Left renal pelvis (tissue), 4 donors: ENCODE data around the gene WFDC13. TPM values are rescaled to one million over a fixed set of nuclear protein-coding genes. Genes with fewer than 3 reads are reported as not detected.

Experiments
- polyA plus RNA-seq, 4 donors: library from polyadenylated mRNA; unstranded; fragments of 120-200 nt; gene quantifications; one replicate each; pipeline ENCODE4 v1.2.1, GENCODE V29; 2013; ENCODE audit not compliant: insufficient read length in 4 of 4

WFDC13 gene
- polyA plus RNA-seq, 4 donors, result 0.13 TPM; not detected in 3

Other genes starting within 250 kb of the WFDC13 start
- 100 to 1,000 TPM in 3 of 4 donors, 10 to 100 TPM in 1; 10.7 to 228 (median 172) TPM for gene WFDC2, start 232.3 kb upstream of the WFDC13 start, polyA plus RNA-seq
- not detected for gene SPINT3, start 186.4 kb upstream of the WFDC13 start, polyA plus RNA-seq
- under 1 TPM in 1 of 4 donors, not detected in 3; 0.24 TPM for gene WFDC6, start 162.6 kb upstream of the WFDC13 start, polyA plus RNA-seq
- under 1 TPM in 3 of 4 donors, not detected in 1; 0.13 to 0.50 (median 0.17) TPM for gene EPPIN, start 154.6 kb upstream of the WFDC13 start, polyA plus RNA-seq
- gene WFDC8, start 122.8 kb upstream of the WFDC13 start, polyA plus RNA-seq, result under 1 TPM in 3 of 4 donors, not detected in 1; 0.14 to 0.21 (median 0.14) TPM
- gene WFDC10A, start 72.3 kb upstream of the WFDC13 start, polyA plus RNA-seq, result not detected
- gene WFDC9, start 70.8 kb upstream of the WFDC13 start, polyA plus RNA-seq, result not detected
- gene WFDC11, start 31.8 kb upstream of the WFDC13 start, polyA plus RNA-seq, result not detected
- not detected for gene WFDC10B, start 3.0 kb downstream of the WFDC13 start, polyA plus RNA-seq
- not detected for gene SPINT4, start 20.3 kb downstream of the WFDC13 start, polyA plus RNA-seq
- gene WFDC3, start 89.8 kb downstream of the WFDC13 start, polyA plus RNA-seq, result 1 to 10 TPM in 3 of 4 donors, under 1 TPM in 1; 0.90 to 1.6 (median 1.3) TPM
- gene DNTTIP1, start 89.9 kb downstream of the WFDC13 start, polyA plus RNA-seq, result 10 to 100 TPM; 31.1 to 39.0 (median 34.4) TPM
- 10 to 100 TPM; 59.8 to 69.9 (median 67.4) TPM for gene UBE2C, start 110.6 kb downstream of the WFDC13 start, polyA plus RNA-seq
- gene TNNC2, start 125.3 kb downstream of the WFDC13 start, polyA plus RNA-seq, result 1 to 10 TPM in 1 of 4 donors, under 1 TPM in 3; 0.47 to 1.3 (median 0.58) TPM
- 10 to 100 TPM; 11.5 to 21.1 (median 15.8) TPM for gene SNX21, start 131.8 kb downstream of the WFDC13 start, polyA plus RNA-seq
- gene ACOT8, start 155.4 kb downstream of the WFDC13 start, polyA plus RNA-seq, result 10 to 100 TPM; 16.9 to 31.3 (median 22.8) TPM
- gene ZSWIM3, start 155.6 kb downstream of the WFDC13 start, polyA plus RNA-seq, result 1 to 10 TPM; 4.2 to 5.6 (median 4.9) TPM
- 10 to 100 TPM; 11.1 to 19.4 (median 13.9) TPM for gene ZSWIM1, start 179.2 kb downstream of the WFDC13 start, polyA plus RNA-seq
- gene SPATA25, start 185.6 kb downstream of the WFDC13 start, polyA plus RNA-seq, result 1 to 10 TPM; 1.7 to 7.8 (median 2.8) TPM
- 10 to 100 TPM in 1 of 4 donors, 1 to 10 TPM in 3; 2.0 to 11.0 (median 4.3) TPM for gene NEURL2, start 189.2 kb downstream of the WFDC13 start, polyA plus RNA-seq
- 100 to 1,000 TPM in 3 of 4 donors, 10 to 100 TPM in 1; 83.2 to 156 (median 115) TPM for gene CTSA, start 189.3 kb downstream of the WFDC13 start, polyA plus RNA-seq
- 100 to 1,000 TPM in 3 of 4 donors, 10 to 100 TPM in 1; 72.7 to 139 (median 126) TPM for gene PLTP, start 210.1 kb downstream of the WFDC13 start, polyA plus RNA-seq
- 10 to 100 TPM; 41.1 to 49.7 (median 43.7) TPM for gene PCIF1, start 232.6 kb downstream of the WFDC13 start, polyA plus RNA-seq